Lower leg skin (tissue), 4 donors: ENCODE results near the gene SLC38A10. TPM values are rescaled to one million over a fixed set of nuclear protein-coding genes. Genes with fewer than 3 reads are reported as not detected.

Experiments
- DNase-seq, 2 donors: peaks; one replicate each; pipeline ENCODE4 v3.0.0-alpha.2; 2019; ENCODE audit warnings: low spot score in 2 of 2
- H3K4me3 ChIP-seq: fragments of 200-600 bp; sonication (generic); 2 replicates; pipeline ENCODE4 v1.5.1; 2017; ENCODE audit warnings: mild to moderate bottlenecking, low read depth; ENCODE audit not compliant: poor library complexity, severe bottlenecking
- CTCF ChIP-seq, 3 donors: fragments of 450-650 bp; IDR thresholded peaks; one replicate each; pipeline ENCODE4 v1.5.1; 2016; ENCODE audit warnings: antibody characterized with exemption in 3 of 3, mild to moderate bottlenecking in 3 of 3, moderate library complexity in 2 of 3
- POLR2A ChIP-seq, 2 donors: fragments of 450-650 bp; IDR thresholded peaks; one replicate each; pipeline ENCODE4 v1.6.1; 2016 to 2017; ENCODE audit warnings: antibody characterized with exemption in 2 of 2, mild to moderate bottlenecking in 1 of 2, moderate library complexity in 1 of 2
- WGBS, 2 donors: methylation state at CpG; one replicate each; pipeline ENCODE4 v1.1.5; 2018; 5-methylcytosine and 5-hydroxymethylcytosine counted together
- intact Hi-C: fragments of 100-400 bp; cut with DNase I; formaldehyde crosslinking; loops from one replicate; pipeline ENCODE4 v1.15.0; 2023; ENCODE audit warnings: low total_unique reads
- total RNA-seq, 4 donors: library from RNA; depleted of rRNA; stranded (reverse); fragments of >200 nt; gene quantifications; one replicate each; pipeline ENCODE4 v1.1.0, GENCODE V29; 2016

The SLC38A10 gene
- total RNA-seq, 4 donors from 2014 or later = 47.5 to 100 (median 73.3) TPM

GRCh38 chr17:81313776-81314397, 18.8 kb upstream of the SLC38A10 start:
- intact Hi-C loops = no loop called here
- no peak for TF ChIP-seq CTCF (IDR thresholded peaks at IDR 0.05)
- no peak for TF ChIP-seq POLR2A (IDR thresholded peaks at IDR 0.05)
- H3K4me3 ChIP-seq = no peak overlapping the region
- WGBS, 2 donors = 80 to 83% methylated on average over 15 to 16 of the region's 17 CpGs
- DNase-seq = no peak

GRCh38 chr17:81312624-81313325, 17.7 kb upstream of the SLC38A10 start:
- H3K4me3 ChIP-seq = no peak overlapping the region
- intact Hi-C loops = no loop called here
- no peak for DNase-seq
- 87 to 89% methylated on average over 19 to 22 of the region's 22 CpGs for WGBS, 2 donors
- TF ChIP-seq POLR2A (IDR thresholded peaks at IDR 0.05) (no peak), CTCF (IDR thresholded peaks at IDR 0.05) (no peak)

GRCh38 chr17:81311946-81312345, 16.8 kb upstream of the SLC38A10 start:
- intact Hi-C loops = no loop called here
- TF ChIP-seq POLR2A (IDR thresholded peaks at IDR 0.05) (no peak), CTCF (IDR thresholded peaks at IDR 0.05) (no peak)

GRCh38 chr17:81310949-81311550, 15.9 kb upstream of the SLC38A10 start:
- no peak overlapping the region for H3K4me3 ChIP-seq
- intact Hi-C loops = no loop called here
- WGBS, 2 donors = 87 to 92% methylated on average over 18 to 19 of the region's 19 CpGs
- TF ChIP-seq POLR2A (IDR thresholded peaks at IDR 0.05) = no peak
- TF ChIP-seq CTCF (IDR thresholded peaks at IDR 0.05) = no peak
- no peak for DNase-seq

More at GRCh38 chr17:81311946-81312345, 16.8 kb upstream of the SLC38A10 start:
- 87 to 89% methylated on average over 14 of the region's 14 CpGs for WGBS, 2 donors
- no peak for DNase-seq
- no peak overlapping the region for H3K4me3 ChIP-seq

GRCh38 chr17:81309859-81310839, 15.0 kb upstream of the SLC38A10 start:
- intact Hi-C loops = no loop called here
- 57 to 59% methylated on average over 24 to 27 of the region's 36 CpGs for WGBS, 2 donors
- TF ChIP-seq POLR2A (IDR thresholded peaks at IDR 0.05) (no peak), CTCF (IDR thresholded peaks at IDR 0.05) (no peak)
- H3K4me3 ChIP-seq = no peak overlapping the region
- DNase-seq = no peak
